Heart right ventricle (tissue), 16 donors: ENCODE results near the gene TEPSIN. TPM values are rescaled to one million over a fixed set of nuclear protein-coding genes. Genes with fewer than 3 reads are reported as not detected.

Source experiments
- ATAC-seq, 8 donors: fragments of 200-7000 bp; cut with Tn5 transposase; one replicate each; pipeline ENCODE4 v1.9.1; 2020; ENCODE audit warnings: mild to moderate bottlenecking in 8 of 8, moderate library complexity in 8 of 8, moderate number of reproducible peaks in 1 of 8
- DNase-seq, 2 donors: peaks; one replicate each; pipeline ENCODE4 v3.0.0-alpha.2; 2020
- H3K27ac ChIP-seq, 10 donors: fragments of 200-600 bp; sonication (generic) in 2 of 10; one replicate each; pipeline versions ENCODE4 v1.5.0 to v1.8.0; 2020 to 2022; ENCODE audit warnings: mild to moderate bottlenecking in 3 of 10
- H3K27me3 ChIP-seq, 7 donors: fragments of 200-600 bp; one replicate each; pipeline ENCODE4 v1.8.0; 2021 to 2022; ENCODE audit warnings: mild to moderate bottlenecking in 2 of 7
- H3K36me3 ChIP-seq, 9 donors: fragments of 200-600 bp; sonication (generic) in 1 of 9; one replicate each; pipeline versions ENCODE4 v1.5.0 to v1.8.0; 2020 to 2022; ENCODE audit warnings: mild to moderate bottlenecking in 2 of 9
- H3K4me1 ChIP-seq, 9 donors: fragments of 200-600 bp; sonication (generic) in 1 of 9; one replicate each; pipeline versions ENCODE4 v1.5.0 to v1.8.0; 2020 to 2022; ENCODE audit warnings: mild to moderate bottlenecking in 4 of 9
- H3K4me3 ChIP-seq, 10 donors: fragments of 200-600 bp; sonication (generic) in 2 of 10; one replicate each; pipeline versions ENCODE4 v1.5.0 to v1.8.0; 2020 to 2022; ENCODE audit warnings: mild to moderate bottlenecking in 7 of 10, moderate library complexity in 2 of 10
- H3K9me3 ChIP-seq, 11 donors: fragments of 200-600 bp in 10 of 11; sonication (generic) in 2 of 11; one replicate each; pipeline versions ENCODE4 v1.5.0 to v1.8.0; 2013 to 2022; ENCODE audit warnings: mild to moderate bottlenecking in 2 of 11, control low read depth in 1 of 11, moderate library complexity in 1 of 11
- whole genome bisulfite sequencing, 2 donors: extraction: QIAGEN DNeasy Blood & Tissue Kit; methylation state at CpG; one replicate each; pipeline ENCODE4 v1.1.7; 2013; ENCODE audit warnings: inconsistent platforms in 1 of 2; 5-methylcytosine and 5-hydroxymethylcytosine counted together
- intact Hi-C, 10 donors: fragments of 100-400 bp; cut with DNase I; formaldehyde crosslinking; loops; one replicate each; pipeline versions ENCODE4 v1.11.1 to v1.14.2; 2022
- polyA plus RNA-seq, 2 donors: library from polyadenylated mRNA; stranded (reverse); fragments of 200-250 nt; gene quantifications; one replicate each; pipeline ENCODE4 v1.2.3, GENCODE V29; 2013
- total RNA-seq, 10 donors: library from RNA; stranded (reverse); fragmentation: NEBNext Ultra II Directional in 3 of 10; extraction: Animal tissue kit (Norgen Biotek cat#: 25700) in 3 of 10; gene quantifications; one replicate each; pipeline versions ENCODE4 v1.2.1 to v1.2.4, GENCODE V29; 2021 to 2023
- TF ChIP-seq, protein P1 (sequence below), 9 donors: fragments of 200-600 bp; sonication (generic) in 2 of 9; IDR thresholded peaks; one replicate each; pipeline versions ENCODE4 v1.5.0 to v1.8.0; 2021 to 2022; ENCODE audit warnings: antibody characterized with exemption in 9 of 9, mild to moderate bottlenecking in 5 of 9, moderate library complexity in 1 of 9
- donor health status: Arrhythmogenic right ventricular cardiomyopathy.
- donor health status: ischemic (EF 13 %, LVEDD 7.1; RV severe dilation, severe dysfunction).
- donor health status: healthy with polysubstance abuse.
- donor health status: DM: no; HTN: yes; CAD: no.
- donor health status: DM: no; HTN: no; CAD: no.
- donor health status: ischemic (EF 25% LVEDD 6.9; RV normal size, moderate dysfunction).
- donor health status: ischemic (EF 25% LVEDD 5.7; RV mildly dilated, moderate dysfunction).
- donor health status: healthy.
- donor health status: DM: yes; HTN: yes; CAD: no.
- donor health status: Ischemic cardiomyopathy.
- donor health status: ischemic (EF 35%, LVEDD 5.7; RV mildly dilated, moderate dysfunction).
- donor health status: nonischemic (EF 11% LVEDD 7.7; RV severe dilation, severe dysfunction).
- donor health status: DM: yes; HTN: yes; CAD: no.
- donor health status: PGD.
- donor health status: ischemic (EF 29% LVEDD 5.4; RV normal size, mild dysfunction).
- donor health status: nonischemic (EF 23%, LVEDD 6.1; RV moderate dilation, normal function).

Gene TEPSIN
- total and polyA plus RNA-seq, 12 donors, result 6.2 to 30.4 (median 9.8) TPM

GRCh38 chr17:81197831-81198490 lies 40.9 kb downstream of the TEPSIN start:
- Histone ChIP-seq H3K36me3 (peaks cover 0 to 30% (median 0%) of the 10 kb centered on the region in 9 donors), H3K4me1 (peaks cover 0 to 44% (median 20%) of the 10 kb centered on the region in 9 donors), H3K27ac (peak overlapping the region in 6 of 10 donors; percentile 34 to 68 (median 58)), H3K4me3 (peak overlapping the region in 5 of 10 donors; percentile 5 to 45 (median 31)), H3K9me3 (no peaks in the 10 kb centered on the region), H3K27me3 (no peaks in the 10 kb centered on the region)
- intact Hi-C loops, result loop anchor here in 5 of 10 donors (5.0 to 10.0 kb wide), 3 partner anchors 46 to 56 kb away; no protein-coding TSS in a partner anchor
- TF ChIP-seq, protein P1, sequence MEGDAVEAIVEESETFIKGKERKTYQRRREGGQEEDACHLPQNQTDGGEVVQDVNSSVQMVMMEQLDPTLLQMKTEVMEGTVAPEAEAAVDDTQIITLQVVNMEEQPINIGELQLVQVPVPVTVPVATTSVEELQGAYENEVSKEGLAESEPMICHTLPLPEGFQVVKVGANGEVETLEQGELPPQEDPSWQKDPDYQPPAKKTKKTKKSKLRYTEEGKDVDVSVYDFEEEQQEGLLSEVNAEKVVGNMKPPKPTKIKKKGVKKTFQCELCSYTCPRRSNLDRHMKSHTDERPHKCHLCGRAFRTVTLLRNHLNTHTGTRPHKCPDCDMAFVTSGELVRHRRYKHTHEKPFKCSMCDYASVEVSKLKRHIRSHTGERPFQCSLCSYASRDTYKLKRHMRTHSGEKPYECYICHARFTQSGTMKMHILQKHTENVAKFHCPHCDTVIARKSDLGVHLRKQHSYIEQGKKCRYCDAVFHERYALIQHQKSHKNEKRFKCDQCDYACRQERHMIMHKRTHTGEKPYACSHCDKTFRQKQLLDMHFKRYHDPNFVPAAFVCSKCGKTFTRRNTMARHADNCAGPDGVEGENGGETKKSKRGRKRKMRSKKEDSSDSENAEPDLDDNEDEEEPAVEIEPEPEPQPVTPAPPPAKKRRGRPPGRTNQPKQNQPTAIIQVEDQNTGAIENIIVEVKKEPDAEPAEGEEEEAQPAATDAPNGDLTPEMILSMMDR (IDR thresholded peaks at IDR 0.05), result no peak
- DNase-seq (no peak), ATAC-seq (no peak)
- 90 to 91% methylated on average over 18 to 21 of the region's 21 CpGs for WGBS, 2 donors

- ATAC-seq (no peak), DNase-seq (no peak)
- Histone ChIP-seq H3K4me3 (peak overlapping the region in 5 of 10 donors; percentile 5 to 45 (median 31)), H3K4me1 (peaks cover 0 to 44% (median 20%) of the 10 kb centered on the region in 9 donors), H3K9me3 (no peaks in the 10 kb centered on the region), H3K27me3 (no peaks in the 10 kb centered on the region), H3K36me3 (peaks cover 0 to 28% (median 0%) of the 10 kb centered on the region in 9 donors), H3K27ac (peak overlapping the region in 6 of 10 donors; percentile 34 to 68 (median 58))
- TF ChIP-seq, protein P1 (IDR thresholded peaks at IDR 0.05), result no peak
- 74 to 87% methylated on average over 13 to 14 of the region's 14 CpGs for WGBS, 2 donors
- intact Hi-C loops, result loop anchor here in 5 of 10 donors (5.0 to 10.0 kb wide), 3 partner anchors 45 to 55 kb away; no protein-coding TSS in a partner anchor
Measured at GRCh38 chr17:81197409-81197795, 41.5 kb downstream of the TEPSIN start.

DNA sequence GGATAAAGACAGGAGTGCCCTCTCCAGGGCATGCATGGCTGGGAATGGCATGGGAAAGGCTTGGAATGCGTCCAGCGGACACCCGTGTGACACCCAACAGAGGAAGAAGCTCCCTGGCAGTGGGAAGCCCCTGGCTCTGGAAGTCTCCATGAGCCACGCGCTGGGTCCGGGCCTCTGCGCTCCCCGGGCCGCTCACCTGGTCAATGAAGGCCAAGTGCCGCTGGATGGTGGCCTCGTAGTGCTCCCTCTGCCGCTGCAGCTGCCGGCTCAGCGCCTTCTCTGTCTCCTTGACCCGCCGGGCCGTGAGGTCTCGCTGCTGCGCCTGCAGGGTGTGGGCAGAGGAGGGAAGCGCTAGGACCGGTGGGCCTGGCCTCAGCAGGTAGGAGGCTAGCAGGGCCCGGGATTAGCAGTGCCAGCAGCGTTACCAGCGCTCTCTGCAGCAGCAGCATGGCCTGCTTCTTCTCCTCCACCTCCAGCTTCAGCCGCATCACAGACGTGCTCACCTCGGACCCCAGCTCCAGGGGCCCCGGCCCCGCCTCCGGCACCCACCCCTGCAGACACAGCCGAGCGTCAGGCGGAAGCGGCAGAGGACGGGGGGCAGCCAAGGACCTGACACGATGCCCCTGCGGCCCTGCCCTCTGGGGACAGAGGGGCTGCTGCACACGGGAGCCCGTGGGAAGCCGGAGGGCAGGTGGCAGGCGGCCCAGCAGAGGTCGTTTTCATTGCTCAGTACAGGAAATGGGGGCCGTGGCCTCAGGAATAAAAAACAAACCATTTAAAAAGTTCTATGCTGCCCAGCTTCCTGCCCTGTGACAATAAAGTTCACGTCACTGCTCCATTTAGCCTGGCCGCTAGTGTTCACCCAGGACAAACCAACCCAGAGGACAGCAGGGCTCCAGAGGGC lies 42.1 kb downstream of the TEPSIN start:
- intact Hi-C loops, result loop anchor here in 5 of 10 donors (5.0 to 10.0 kb wide), 3 partner anchors 44 to 54 kb away; no protein-coding TSS in a partner anchor
- no peaks in the 10 kb centered on the region for H3K9me3 ChIP-seq
- peaks cover 0 to 44% (median 20%) of the 10 kb centered on the region in 9 donors for H3K4me1 ChIP-seq
- ATAC-seq, result peak in 6 of 8 donors; percentile 12 to 61 (median 42)
- 77 to 87% methylated on average over 45 of the region's 45 CpGs for WGBS, 2 donors
- H3K27me3 ChIP-seq, result no peaks in the 10 kb centered on the region
- peak in 1 of 2 donors; percentile 40 for DNase-seq
- TF ChIP-seq, protein P1 (IDR thresholded peaks at IDR 0.05), result peak in 2 of 9 donors; percentile 25 to 28
- peak overlapping the region in 5 of 10 donors; percentile 5 to 45 (median 31) for H3K4me3 ChIP-seq
- peaks cover 0 to 28% (median 0%) of the 10 kb centered on the region in 9 donors for H3K36me3 ChIP-seq
- H3K27ac ChIP-seq, result peak overlapping the region in 8 of 10 donors; percentile 8 to 73 (median 58)
